B cell (primary cell): Measurements from ENCODE around the gene TMEM255B. TPM values are rescaled to one million over a fixed set of nuclear protein-coding genes. Genes with fewer than 3 reads are reported as not detected.

Experiments used
- ATAC-seq: fragments of 200-7000 bp; cut with Tn5 transposase; one replicate; pipeline ENCODE4 v1.10.0; 2021; ENCODE audit warnings: low read depth, mild to moderate bottlenecking, moderate number of reproducible peaks, moderate library complexity
- CTCF ChIA-PET: fragments of 350-600 bp; sonication (Branson Sonifier 250); formaldehyde crosslinking; loops from one replicate; lab custom pipeline; 2021; ENCODE audit warnings: antibody characterized with exemption, inconsistent platforms; lab: Charles Lee
- POLR2A ChIA-PET: fragments of 350-600 bp; sonication (Branson Sonifier 250); formaldehyde crosslinking; loops from one replicate; lab custom pipeline; 2021; ENCODE audit warnings: antibody characterized with exemption; lab: Charles Lee
- DNase-seq: peaks from one replicate; pipeline ENCODE4 v3.0.0; 2013
- H2AFZ ChIP-seq: 2 replicates; pipeline ENCODE4 v1.6.1; 2012; ENCODE audit warnings: mild to moderate bottlenecking, low read depth, low read length; ENCODE audit not compliant: insufficient read depth, poor library complexity, severe bottlenecking
- H3K27ac ChIP-seq, 2 donors: 1 replicate in 1 of 2; 2 replicates in 1 of 2; pipeline ENCODE4 v1.5.1; 2012 to 2013; ENCODE audit warnings: low read length in 2 of 2, mild to moderate bottlenecking in 2 of 2, moderate library complexity in 1 of 2
- H3K27me3 ChIP-seq, 4 experiments: fragments of 200-600 bp in 1 of 4; sonication (generic) in 1 of 4; replicated peaks in 1 of 4; 1 replicate in 2 of 4; 2 replicates in 2 of 4; pipeline versions ENCODE4 v1.6.1 to v1.7.0; 2013 to 2016; ENCODE audit warnings: low read length in 3 of 4, mild to moderate bottlenecking in 2 of 4, mixed read lengths in 1 of 4, moderate library complexity in 1 of 4; ENCODE audit not compliant: insufficient read depth in 4 of 4, control insufficient read depth in 3 of 4; ENCODE audit errors: control extremely low read depth in 1 of 4
- H3K36me3 ChIP-seq, 2 experiments: replicated peaks in 1 of 2; 1 replicate in 1 of 2; 2 replicates in 1 of 2; pipeline versions ENCODE4 v1.6.1 to v1.7.1; 2013; ENCODE audit warnings: low read length in 1 of 2; ENCODE audit not compliant: insufficient read depth in 2 of 2, control insufficient read depth in 1 of 2; ENCODE audit errors: control extremely low read depth in 1 of 2, extremely low read depth in 1 of 2
- H3K4me1 ChIP-seq, 2 donors: fragments of 200-600 bp in 1 of 2; sonication (generic) in 1 of 2; 1 replicate in 1 of 2; 2 replicates in 1 of 2; pipeline versions ENCODE4 v1.5.1 to v1.6.1; 2013 to 2017; ENCODE audit warnings: low read length in 2 of 2; ENCODE audit not compliant: control insufficient read depth in 2 of 2, insufficient read depth in 2 of 2
- H3K4me2 ChIP-seq: replicated peaks from 2 replicates; pipeline ENCODE3; 2012; ENCODE audit warnings: mild to moderate bottlenecking, low read depth, low read length; ENCODE audit not compliant: poor library complexity, severe bottlenecking
- H3K4me3 ChIP-seq, 5 experiments: fragments of 200-600 bp in 1 of 5; sonication (generic) in 1 of 5; 1 replicate in 3 of 5; 2 replicates in 2 of 5; pipeline versions ENCODE4 v1.5.1 to v1.7.0; 2011 to 2016; ENCODE audit warnings: low read length in 4 of 5, mild to moderate bottlenecking in 4 of 5, low read depth in 2 of 5, control low read depth in 1 of 5, moderate library complexity in 1 of 5; ENCODE audit not compliant: insufficient read depth in 1 of 5; ENCODE audit errors: control extremely low read depth in 1 of 5, extremely low read depth in 1 of 5
- H3K79me2 ChIP-seq: fragments of 200-600 bp; sonication (generic); one replicate; pipeline ENCODE4 v1.6.0; 2016; ENCODE audit warnings: low read length; ENCODE audit not compliant: control insufficient read depth, insufficient read depth
- H3K9ac ChIP-seq: fragments of 200-600 bp; sonication (generic); 2 replicates; pipeline ENCODE4 v1.6.1; 2017; ENCODE audit warnings: mild to moderate bottlenecking, low read length, moderate library complexity
- H3K9me3 ChIP-seq, 3 donors: one replicate each; pipeline versions ENCODE4 v1.6.1 to v1.7.1; 2013; ENCODE audit warnings: low read length in 2 of 3; ENCODE audit not compliant: control insufficient read depth in 2 of 3, insufficient read depth in 1 of 3; ENCODE audit errors: control extremely low read depth in 1 of 3
- H4K20me1 ChIP-seq: 2 replicates; pipeline ENCODE4 v1.6.0; 2012; ENCODE audit warnings: mild to moderate bottlenecking, low read length; ENCODE audit not compliant: insufficient read depth, control insufficient read depth, poor library complexity, severe bottlenecking
- H3K27ac Mint-ChIP-seq: one replicate; pipeline ENCODE4 v1.8.0; 2021; ENCODE audit warnings: mixed read lengths
- H3K27me3 Mint-ChIP-seq: one replicate; pipeline ENCODE4 v1.8.0; 2021; ENCODE audit warnings: mixed read lengths
- H3K4me1 Mint-ChIP-seq: one replicate; pipeline ENCODE4 v1.8.0; 2021; ENCODE audit warnings: mixed read lengths
- H3K4me3 Mint-ChIP-seq: one replicate; pipeline ENCODE4 v1.8.0; 2021; ENCODE audit warnings: mixed read lengths
- H3K9me3 Mint-ChIP-seq: one replicate; pipeline ENCODE4 v1.8.0; 2022; ENCODE audit warnings: mixed read lengths; ENCODE audit not compliant: insufficient read depth
- EZH2 ChIP-seq: IDR thresholded peaks from 2 replicates; pipeline ENCODE4 v1.6.1; 2012; ENCODE audit warnings: borderline replicate concordance, low read depth, mild to moderate bottlenecking, moderate library complexity, low read length; ENCODE audit not compliant: insufficient read depth, poor library complexity, severe bottlenecking
- WGBS: methylation state at CpG from one replicate; pipeline ENCODE4 v1.1.5; 2013; ENCODE audit warnings: missing lambda C conversion rate; ENCODE audit not compliant: insufficient coverage; 5-methylcytosine and 5-hydroxymethylcytosine counted together
- intact Hi-C: fragments of 100-400 bp; cut with micrococcal nuclease; formaldehyde crosslinking; loops from one replicate; pipeline ENCODE4 v1.10.0; 2022
- polyA plus RNA-seq: library from polyadenylated mRNA; depleted of rRNA; stranded (reverse); fragments of >200 nt; gene quantifications from 2 replicates; pipeline ENCODE4 v1.2.3, GENCODE V29; 2012
- total RNA-seq, 2 donors: library from RNA; stranded (reverse); fragments of 120-200 nt in 1 of 2; gene quantifications; 1 replicate in 1 of 2; 2 replicates in 1 of 2; pipeline versions ENCODE4 v1.2.3 to v1.2.4, GENCODE V29; 2013 to 2022
- TF ChIP-seq, protein P1 (sequence below): fragments of 200-600 bp; IDR thresholded peaks from one replicate; pipeline ENCODE4 v1.8.0; 2022; ENCODE audit warnings: antibody characterized with exemption, mild to moderate bottlenecking

TMEM255B gene
- total and polyA plus RNA-seq, 2 donors (not counting 1 experiment from before 2014, with no cell fraction given): 2.1 to 8.2 TPM

DNA sequence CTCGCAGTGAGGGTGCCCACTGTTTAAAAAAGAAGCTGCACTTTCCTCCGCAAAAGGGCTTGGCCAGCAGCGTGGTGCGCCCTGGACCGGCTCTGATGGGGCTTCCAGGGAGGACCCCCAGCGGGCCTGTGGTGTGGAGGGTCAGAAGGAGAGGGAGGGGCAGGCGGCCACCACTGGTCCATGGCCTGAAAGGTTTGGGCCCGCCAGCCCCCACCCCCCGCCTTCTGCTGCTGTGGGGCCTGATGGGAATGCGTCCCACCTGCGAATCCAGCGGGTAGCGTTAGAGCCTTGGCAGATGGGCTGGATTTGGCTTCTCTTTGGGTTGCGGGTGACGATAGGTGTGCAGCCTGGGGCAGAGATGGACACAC is 34.7 kb downstream of the TMEM255B start:
- H3K27ac Mint-ChIP-seq: no peak overlapping the region
- H3K79me2 ChIP-seq: no peaks in the 10 kb centered on the region
- peaks cover 0 to 4% (median 0%) of the 10 kb centered on the region in 3 donors for H3K9me3 ChIP-seq
- TF ChIP-seq, protein P1, sequence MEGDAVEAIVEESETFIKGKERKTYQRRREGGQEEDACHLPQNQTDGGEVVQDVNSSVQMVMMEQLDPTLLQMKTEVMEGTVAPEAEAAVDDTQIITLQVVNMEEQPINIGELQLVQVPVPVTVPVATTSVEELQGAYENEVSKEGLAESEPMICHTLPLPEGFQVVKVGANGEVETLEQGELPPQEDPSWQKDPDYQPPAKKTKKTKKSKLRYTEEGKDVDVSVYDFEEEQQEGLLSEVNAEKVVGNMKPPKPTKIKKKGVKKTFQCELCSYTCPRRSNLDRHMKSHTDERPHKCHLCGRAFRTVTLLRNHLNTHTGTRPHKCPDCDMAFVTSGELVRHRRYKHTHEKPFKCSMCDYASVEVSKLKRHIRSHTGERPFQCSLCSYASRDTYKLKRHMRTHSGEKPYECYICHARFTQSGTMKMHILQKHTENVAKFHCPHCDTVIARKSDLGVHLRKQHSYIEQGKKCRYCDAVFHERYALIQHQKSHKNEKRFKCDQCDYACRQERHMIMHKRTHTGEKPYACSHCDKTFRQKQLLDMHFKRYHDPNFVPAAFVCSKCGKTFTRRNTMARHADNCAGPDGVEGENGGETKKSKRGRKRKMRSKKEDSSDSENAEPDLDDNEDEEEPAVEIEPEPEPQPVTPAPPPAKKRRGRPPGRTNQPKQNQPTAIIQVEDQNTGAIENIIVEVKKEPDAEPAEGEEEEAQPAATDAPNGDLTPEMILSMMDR: no peak
- TF ChIP-seq EZH2: no peak
- H3K27ac ChIP-seq: no peak overlapping the region
- H4K20me1 ChIP-seq: no peaks in the 10 kb centered on the region
- no peak overlapping the region for H3K9ac ChIP-seq
- no peaks in the 10 kb centered on the region for H3K4me1 Mint-ChIP-seq
- ChIA-PET CTCF (no interaction called here), POLR2A (no interaction called here)
- peaks cover 0 to 3% (median 0%) of the 10 kb centered on the region in 4 experiments for H3K27me3 ChIP-seq
- ATAC-seq (no peak), DNase-seq (no peak)
- H3K4me1 ChIP-seq: no peaks in the 10 kb centered on the region
- WGBS: 96% methylated on average over 15 of the region's 15 CpGs
- peaks cover 4% of the 10 kb centered on the region for H3K27me3 Mint-ChIP-seq
- intact Hi-C loops: no loop called here
- H2AFZ ChIP-seq: no peak overlapping the region
- no peaks in the 10 kb centered on the region for H3K9me3 Mint-ChIP-seq
- H3K4me2 ChIP-seq: no peak overlapping the region
- no peaks in the 10 kb centered on the region for H3K36me3 ChIP-seq
- H3K4me3 ChIP-seq: no peak overlapping the region
- H3K4me3 Mint-ChIP-seq: no peak overlapping the region

DNA sequence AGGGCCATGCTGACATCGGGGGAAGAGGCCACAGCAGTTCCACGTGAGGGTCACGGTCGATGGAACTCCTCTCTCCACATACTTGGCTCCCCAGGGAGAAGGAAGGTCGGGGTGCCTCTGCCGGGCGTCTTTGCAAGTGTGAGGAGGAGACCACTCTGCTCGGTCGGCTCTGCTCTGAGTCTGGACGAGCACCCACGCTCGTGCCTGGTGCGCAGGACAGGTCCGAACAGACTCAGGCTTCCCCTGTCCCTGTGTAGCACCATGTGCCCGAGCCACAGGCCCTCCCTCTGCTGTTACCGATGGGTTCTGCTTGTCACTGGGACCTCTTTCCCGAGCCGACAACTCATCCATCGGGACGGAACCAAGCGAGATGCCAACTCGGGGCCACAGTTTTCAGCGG is 35.1 kb downstream of the TMEM255B start:
- 92% methylated on average over 23 of the region's 23 CpGs for WGBS
- intact Hi-C loops: no loop called here
- Histone ChIP-seq H3K4me2 (no peak overlapping the region), H3K4me1 (no peaks in the 10 kb centered on the region), H3K4me3 (no peak overlapping the region), H2AFZ (no peak overlapping the region), H4K20me1 (no peaks in the 10 kb centered on the region), H3K27ac (no peak overlapping the region), H3K79me2 (no peaks in the 10 kb centered on the region), H3K9ac (no peak overlapping the region), H3K27me3 (peaks cover 0 to 3% (median 0%) of the 10 kb centered on the region in 4 experiments), H3K36me3 (no peaks in the 10 kb centered on the region), H3K9me3 (peaks cover 0 to 4% (median 0%) of the 10 kb centered on the region in 3 donors)
- no peaks in the 10 kb centered on the region for H3K9me3 Mint-ChIP-seq
- no peak overlapping the region for H3K4me3 Mint-ChIP-seq
- ChIA-PET POLR2A (no interaction called here), CTCF (no interaction called here)
- ATAC-seq (no peak), DNase-seq (no peak)
- no peak overlapping the region for H3K27ac Mint-ChIP-seq
- H3K4me1 Mint-ChIP-seq: no peaks in the 10 kb centered on the region
- peaks cover 2% of the 10 kb centered on the region for H3K27me3 Mint-ChIP-seq
- TF ChIP-seq, protein P1: no peak
- no peak for TF ChIP-seq EZH2
